ENCODE data around the gene THAP11. TPM values are rescaled to one million over a fixed set of nuclear protein-coding genes. Genes with fewer than 3 reads are reported as not detected.

THAP11 gene
- total and polyA plus RNA-seq, 8 donors = 5.1 to 16.5 (median 13.7) TPM

GRCh38 chr16:67820608-67821259 lies 21.4 kb upstream of the THAP11 start:
- intact Hi-C loops (cut with DNase I) = loop anchor here in 1 of 3 donors (5.0 to 10.0 kb wide), 2 partner anchors 112 to 214 kb away; partner anchors contain the start of gene CTRL
- FAIRE-seq (no peak), DNase-seq (no peak), ATAC-seq (no peak)
- no peaks in the 10 kb centered on the region for H3K36me3 ChIP-seq
- no peak overlapping the region for H3K4me3 ChIP-seq
- H3K27me3 ChIP-seq = no peaks in the 10 kb centered on the region
- H3K27ac ChIP-seq = no peak overlapping the region
- peaks cover 0 to 3% (median 0%) of the 10 kb centered on the region in 3 donors for H3K4me1 ChIP-seq
- 77 to 85% methylated on average over 11 of the region's 11 CpGs for WGBS, 2 donors
- no peaks in the 10 kb centered on the region for H3K9me3 ChIP-seq
- no peak for TF ChIP-seq CTCF (IDR thresholded peaks at IDR 0.05)

GRCh38 chr16:67822511-67822910 lies 19.6 kb upstream of the THAP11 start:
- Histone ChIP-seq H3K9me3 (no peaks in the 10 kb centered on the region), H3K27ac (no peak overlapping the region), H3K27me3 (no peaks in the 10 kb centered on the region), H3K36me3 (no peaks in the 10 kb centered on the region), H3K4me1 (no peaks in the 10 kb centered on the region), H3K4me3 (no peak overlapping the region)
- no peak for TF ChIP-seq CTCF (IDR thresholded peaks at IDR 0.05)
- 82 to 84% methylated on average over 2 of the region's 2 CpGs for WGBS, 2 donors
- DNase-seq (no peak), FAIRE-seq (no peak), ATAC-seq (no peak)
- intact Hi-C loops (cut with DNase I) = loop anchor here in 1 of 3 donors (5.0 to 10.0 kb wide), 2 partner anchors 110 to 212 kb away; partner anchors contain the start of gene CTRL

GRCh38 chr16:67825119-67825518 lies 17.0 kb upstream of the THAP11 start:
- ATAC-seq (no peak), FAIRE-seq (no peak)
- intact Hi-C loops (cut with DNase I) = loop anchor here in 1 of 3 donors (10.0 kb wide), 1 partner anchor 210 kb away; no protein-coding TSS in a partner anchor

GRCh38 chr16:67825906-67826305 lies 16.2 kb upstream of the THAP11 start:
- H3K4me1 ChIP-seq = no peaks in the 10 kb centered on the region
- no peaks in the 10 kb centered on the region for H3K27me3 ChIP-seq
- no peak overlapping the region for H3K27ac ChIP-seq
- H3K4me3 ChIP-seq = no peak overlapping the region
- H3K36me3 ChIP-seq = peaks cover 0 to 16% (median 12%) of the 10 kb centered on the region in 3 donors
- WGBS, 2 donors = 86 to 94% methylated on average over 14 of the region's 14 CpGs
- TF ChIP-seq CTCF (IDR thresholded peaks at IDR 0.05) = no peak
- no peaks in the 10 kb centered on the region for H3K9me3 ChIP-seq
- DNase-seq (no peak), ATAC-seq (no peak), FAIRE-seq (no peak)
- intact Hi-C loops (cut with DNase I) = loop anchor here in 1 of 3 donors (10.0 kb wide), 1 partner anchor 209 kb away; no protein-coding TSS in a partner anchor

More at GRCh38 chr16:67825119-67825518, 17.0 kb upstream of the THAP11 start:
- Histone ChIP-seq H3K36me3 (peaks cover 0 to 8% (median 8%) of the 10 kb centered on the region in 3 donors), H3K4me3 (no peak overlapping the region), H3K4me1 (no peaks in the 10 kb centered on the region), H3K27ac (no peak overlapping the region), H3K9me3 (no peaks in the 10 kb centered on the region), H3K27me3 (no peaks in the 10 kb centered on the region)
- DNase-seq = no peak
- WGBS, 2 donors = 76 to 81% methylated on average over 8 of the region's 8 CpGs
- TF ChIP-seq CTCF (IDR thresholded peaks at IDR 0.05) = no peak

- H3K27me3 ChIP-seq = no peaks in the 10 kb centered on the region
- no peak overlapping the region for H3K27ac ChIP-seq
- no peak for TF ChIP-seq CTCF (IDR thresholded peaks at IDR 0.05)
- no peaks in the 10 kb centered on the region for H3K9me3 ChIP-seq
- peaks cover 0 to 7% (median 5%) of the 10 kb centered on the region in 3 donors for H3K4me1 ChIP-seq
- intact Hi-C loops (cut with DNase I) = loop anchor here in 1 of 3 donors (10.0 kb wide), 1 partner anchor 206 kb away; no protein-coding TSS in a partner anchor
- FAIRE-seq = no peak
- ATAC-seq = no peak
- peaks cover 0 to 20% (median 12%) of the 10 kb centered on the region in 3 donors for H3K36me3 ChIP-seq
- WGBS, 2 donors = 91 to 94% methylated on average over 4 of the region's 4 CpGs
- H3K4me3 ChIP-seq = no peak overlapping the region
- no peak for DNase-seq
Measured at GRCh38 chr16:67828651-67829050, 13.5 kb upstream of the THAP11 start.

All from pancreas (tissue), 10 donors.